Hematopoietic multipotent progenitor cell treated with erythropoietin and hydrocortisone succinate and interleukin-3 and kit ligand, for 8 days (in vitro differentiated cells): ENCODE measurements around the gene DLX2.

ENCODE experiments used
- DNase-seq: peaks from one replicate; pipeline ENCODE4 v3.0.0-alpha.2; 2015

Gene DLX2

GRCh38 chr2:172093416-172094293 is 9.0 kb downstream of the DLX2 start:
- no peak for DNase-seq

- no peak for DNase-seq
These were observed 9.8 kb downstream of the DLX2 start for GRCh38 chr2:172092716-172093415.

GRCh38 chr2:172091761-172092566 is 10.7 kb downstream of the DLX2 start:
- no peak for DNase-seq

GRCh38 chr2:172091000-172091641 is 11.6 kb downstream of the DLX2 start:
- DNase-seq: no peak

- no peak for DNase-seq
These were observed 12.4 kb downstream of the DLX2 start for GRCh38 chr2:172090044-172090961.

GRCh38 chr2:172089633-172090032 is 13.1 kb downstream of the DLX2 start:
- DNase-seq: no peak

GRCh38 chr2:172089005-172089504 is 13.6 kb downstream of the DLX2 start:
- DNase-seq: no peak

GRCh38 chr2:172088245-172089004 is 14.3 kb downstream of the DLX2 start:
- no peak for DNase-seq

GRCh38 chr2:172087780-172088244 is 14.9 kb downstream of the DLX2 start:
- DNase-seq: no peak

- DNase-seq: no peak
These were observed 15.4 kb downstream of the DLX2 start for GRCh38 chr2:172087207-172087779.

GRCh38 chr2:172086241-172087206 is 16.2 kb downstream of the DLX2 start:
- DNase-seq: peak; percentile 52

GRCh38 chr2:172085460-172086159 is 17.1 kb downstream of the DLX2 start, which contains the start of gene DLX1:
Gene DLX1, plus strand, starts transcription at chr2:172085507. Its CDS starts 171 bp downstream, at chr2:172085678.
- DNase-seq: no peak

- peak; percentile 86 for DNase-seq
These were observed 17.8 kb downstream of the DLX2 start for GRCh38 chr2:172084645-172085459.

GRCh38 chr2:172084395-172084644 is 18.4 kb downstream of the DLX2 start:
- no peak for DNase-seq

GRCh38 chr2:172083628-172084394 is 18.9 kb downstream of the DLX2 start:
- DNase-seq: no peak

GRCh38 chr2:172082944-172083627 is 19.6 kb downstream of the DLX2 start:
- DNase-seq: no peak
